ENCODE results near the gene ABLIM2.
A peak's percentile ranks its signal among the peaks of the same experiment; 100 is the strongest.

ABLIM2 gene

GRCh38 chr4:8158710-8159536 lies at the start of gene ABLIM2:
Gene ABLIM2 (minus strand): TSS chr4:8158813. CDS start chr4:8158689, 124 bp downstream.
- peak; percentile 99 for DNase-seq

GRCh38 chr4:8207314-8207713 lies 48.7 kb upstream of the ABLIM2 start:
- DNase-seq: no peak

GRCh38 chr4:8205749-8206611 lies 47.4 kb upstream of the ABLIM2 start:
- no peak for DNase-seq

- DNase-seq: no peak
Measured at GRCh38 chr4:8205241-8205707, 46.7 kb upstream of the ABLIM2 start.

- DNase-seq: no peak
Measured at GRCh38 chr4:8204576-8205227, 46.1 kb upstream of the ABLIM2 start.

GRCh38 chr4:8203817-8204216 lies 45.2 kb upstream of the ABLIM2 start:
- no peak for DNase-seq

- no peak for DNase-seq
Measured at GRCh38 chr4:8203052-8203401, 44.4 kb upstream of the ABLIM2 start.

GRCh38 chr4:8202108-8203051 lies 43.8 kb upstream of the ABLIM2 start:
- no peak for DNase-seq

GRCh38 chr4:8201321-8201781 lies 42.7 kb upstream of the ABLIM2 start:
- peak; percentile 43 for DNase-seq

GRCh38 chr4:8200302-8200975 lies 41.8 kb upstream of the ABLIM2 start:
- peak; percentile 6 for DNase-seq

GRCh38 chr4:8199594-8200301 lies 41.1 kb upstream of the ABLIM2 start:
- no peak for DNase-seq

- peak; percentile 76 for DNase-seq
Measured at GRCh38 chr4:8198906-8199593, 40.4 kb upstream of the ABLIM2 start, which contains the start of gene SH3TC1. Gene SH3TC1 (plus strand): TSS chr4:8199290. CDS start chr4:8205195, 5,905 bp downstream.

- no peak for DNase-seq
Measured at GRCh38 chr4:8198206-8198905, 39.7 kb upstream of the ABLIM2 start.

- no peak for DNase-seq
Measured at GRCh38 chr4:8197521-8197920, 38.9 kb upstream of the ABLIM2 start.

- DNase-seq: no peak
Measured at GRCh38 chr4:8195841-8196458, 37.3 kb upstream of the ABLIM2 start.

GRCh38 chr4:8195431-8195830 lies 36.8 kb upstream of the ABLIM2 start:
- DNase-seq: no peak

- DNase-seq: no peak
Measured at GRCh38 chr4:8194306-8195242, 36.0 kb upstream of the ABLIM2 start.
